ENCODE results near the gene TRIM72.

DNA sequence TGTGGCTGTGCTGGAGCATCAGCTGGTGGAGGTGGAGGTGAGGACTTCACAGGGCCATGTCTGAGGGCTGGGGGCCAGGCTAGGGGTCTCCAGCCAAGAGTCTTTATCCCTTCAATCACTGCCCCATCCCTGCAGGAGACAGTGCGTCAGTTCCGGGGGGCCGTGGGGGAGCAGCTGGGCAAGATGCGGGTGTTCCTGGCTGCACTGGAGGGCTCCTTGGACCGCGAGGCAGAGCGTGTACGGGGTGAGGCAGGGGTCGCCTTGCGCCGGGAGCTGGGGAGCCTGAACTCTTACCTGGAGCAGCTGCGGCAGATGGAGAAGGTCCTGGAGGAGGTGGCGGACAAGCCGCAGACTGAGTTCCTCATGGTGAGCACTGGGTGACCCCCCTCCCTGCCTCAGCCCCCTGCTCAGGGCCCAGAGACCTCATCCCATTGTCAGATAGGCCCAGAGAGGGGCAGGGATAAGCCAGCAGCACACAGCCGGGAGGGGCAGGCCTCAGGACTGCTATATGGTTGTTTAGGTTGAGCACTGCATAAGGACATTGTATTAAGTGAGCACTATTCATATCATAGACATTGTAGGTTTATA is 5.3 kb downstream of the TRIM72 start:
- TF ChIP-seq FOS (IDR thresholded peaks at IDR 0.05; ENCODE audit: low read depth, low read length) (no peak), BHLHE40 (IDR thresholded peaks at IDR 0.05; ENCODE audit: low read depth, low read length) (no peak), POLR2A (IDR thresholded peaks at IDR 0.05; ENCODE audit: low read depth, low read length) (no peak), RAD21 (IDR thresholded peaks at IDR 0.05; ENCODE audit: low read length) (no peak), RCOR1 (IDR thresholded peaks at IDR 0.05; ENCODE audit: insufficient replicate concordance, low read length) (no peak), RFX5 (IDR thresholded peaks at IDR 0.05; ENCODE audit: low read depth, low read length) (no peak), MXI1 (IDR thresholded peaks at IDR 0.05; ENCODE audit: borderline replicate concordance, low read depth, low read length) (no peak), CEBPB (IDR thresholded peaks at IDR 0.05; ENCODE audit: low read depth, low read length) (no peak), MAFK (IDR thresholded peaks at IDR 0.05; ENCODE audit: low read depth, low read length) (no peak), SMC3 (IDR thresholded peaks at IDR 0.05; ENCODE audit: low read depth, low read length) (no peak)
- TF ChIP-seq, protein P1, sequence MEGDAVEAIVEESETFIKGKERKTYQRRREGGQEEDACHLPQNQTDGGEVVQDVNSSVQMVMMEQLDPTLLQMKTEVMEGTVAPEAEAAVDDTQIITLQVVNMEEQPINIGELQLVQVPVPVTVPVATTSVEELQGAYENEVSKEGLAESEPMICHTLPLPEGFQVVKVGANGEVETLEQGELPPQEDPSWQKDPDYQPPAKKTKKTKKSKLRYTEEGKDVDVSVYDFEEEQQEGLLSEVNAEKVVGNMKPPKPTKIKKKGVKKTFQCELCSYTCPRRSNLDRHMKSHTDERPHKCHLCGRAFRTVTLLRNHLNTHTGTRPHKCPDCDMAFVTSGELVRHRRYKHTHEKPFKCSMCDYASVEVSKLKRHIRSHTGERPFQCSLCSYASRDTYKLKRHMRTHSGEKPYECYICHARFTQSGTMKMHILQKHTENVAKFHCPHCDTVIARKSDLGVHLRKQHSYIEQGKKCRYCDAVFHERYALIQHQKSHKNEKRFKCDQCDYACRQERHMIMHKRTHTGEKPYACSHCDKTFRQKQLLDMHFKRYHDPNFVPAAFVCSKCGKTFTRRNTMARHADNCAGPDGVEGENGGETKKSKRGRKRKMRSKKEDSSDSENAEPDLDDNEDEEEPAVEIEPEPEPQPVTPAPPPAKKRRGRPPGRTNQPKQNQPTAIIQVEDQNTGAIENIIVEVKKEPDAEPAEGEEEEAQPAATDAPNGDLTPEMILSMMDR (conservative IDR thresholded peaks at IDR 0.05; ENCODE audit: low read depth, low read length): no peak
- TF ChIP-seq, protein P2, sequence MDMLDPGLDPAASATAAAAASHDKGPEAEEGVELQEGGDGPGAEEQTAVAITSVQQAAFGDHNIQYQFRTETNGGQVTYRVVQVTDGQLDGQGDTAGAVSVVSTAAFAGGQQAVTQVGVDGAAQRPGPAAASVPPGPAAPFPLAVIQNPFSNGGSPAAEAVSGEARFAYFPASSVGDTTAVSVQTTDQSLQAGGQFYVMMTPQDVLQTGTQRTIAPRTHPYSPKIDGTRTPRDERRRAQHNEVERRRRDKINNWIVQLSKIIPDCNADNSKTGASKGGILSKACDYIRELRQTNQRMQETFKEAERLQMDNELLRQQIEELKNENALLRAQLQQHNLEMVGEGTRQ (IDR thresholded peaks at IDR 0.05; ENCODE audit: low read depth, low read length): no peak
- TF ChIP-seq, protein P3, sequence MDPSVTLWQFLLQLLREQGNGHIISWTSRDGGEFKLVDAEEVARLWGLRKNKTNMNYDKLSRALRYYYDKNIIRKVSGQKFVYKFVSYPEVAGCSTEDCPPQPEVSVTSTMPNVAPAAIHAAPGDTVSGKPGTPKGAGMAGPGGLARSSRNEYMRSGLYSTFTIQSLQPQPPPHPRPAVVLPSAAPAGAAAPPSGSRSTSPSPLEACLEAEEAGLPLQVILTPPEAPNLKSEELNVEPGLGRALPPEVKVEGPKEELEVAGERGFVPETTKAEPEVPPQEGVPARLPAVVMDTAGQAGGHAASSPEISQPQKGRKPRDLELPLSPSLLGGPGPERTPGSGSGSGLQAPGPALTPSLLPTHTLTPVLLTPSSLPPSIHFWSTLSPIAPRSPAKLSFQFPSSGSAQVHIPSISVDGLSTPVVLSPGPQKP (IDR thresholded peaks at IDR 0.05; ENCODE audit: borderline replicate concordance, low read depth, low read length): no peak
